Measurements from ENCODE around the gene PDSS2.

PDSS2 gene

DNA sequence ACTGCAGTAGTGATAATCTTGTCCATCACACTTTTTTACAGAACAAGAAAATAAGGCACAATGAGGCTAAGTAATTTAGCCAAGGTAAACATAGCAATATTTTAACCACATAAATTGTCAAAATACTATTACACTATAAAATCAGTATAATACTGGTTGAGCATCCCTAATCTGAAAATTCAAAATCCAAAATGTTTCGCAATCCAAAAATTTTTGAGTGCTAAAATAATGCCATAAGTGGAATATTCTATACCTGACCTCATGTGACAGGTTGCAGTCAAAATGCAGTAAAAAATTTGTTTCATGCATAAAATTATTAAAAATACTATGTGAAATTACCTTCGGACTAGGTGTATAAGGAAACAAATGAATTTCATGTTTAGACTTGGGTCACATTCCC, 101.5 kb downstream of the PDSS2 start:
- DNase-seq: no peak

DNA sequence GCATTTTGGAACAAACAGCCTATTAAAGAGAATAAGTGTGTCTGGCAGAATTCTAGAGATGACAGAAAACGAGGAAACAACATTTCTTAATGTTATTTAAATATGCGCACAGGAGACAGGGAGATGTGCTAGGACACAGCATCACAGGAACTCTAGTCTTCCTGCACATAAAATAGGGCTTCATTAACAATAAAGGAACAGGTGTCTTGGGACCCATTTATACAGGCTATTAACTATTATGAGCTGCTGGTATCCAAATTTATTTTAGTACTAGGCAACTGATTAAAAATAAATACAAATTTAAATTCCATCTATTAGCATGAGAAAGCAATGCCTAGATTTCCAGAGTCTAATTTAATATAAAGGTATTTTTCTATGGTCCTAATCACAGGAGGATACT, 102.3 kb downstream of the PDSS2 start:
- no peak for DNase-seq

DNA sequence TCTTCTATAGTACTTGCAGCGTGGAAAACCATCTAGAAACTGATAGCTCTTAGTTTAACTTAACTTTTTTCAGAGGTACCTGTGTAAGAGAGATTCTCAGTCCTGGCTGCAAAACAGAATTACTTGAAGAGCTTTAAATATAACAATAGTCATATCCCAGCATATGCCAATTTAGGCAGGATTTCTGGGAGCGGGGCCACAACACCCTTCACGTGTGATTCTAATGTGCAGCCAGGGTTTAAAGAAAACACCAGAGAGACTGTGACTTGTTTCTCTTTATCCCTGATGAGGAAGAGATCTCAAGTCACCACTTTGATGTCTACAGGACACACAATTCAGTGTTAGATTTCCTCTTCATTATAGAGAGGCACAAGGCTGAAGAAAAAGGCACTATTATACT, 103.7 kb downstream of the PDSS2 start:
- DNase-seq: peak; percentile 18

DNA sequence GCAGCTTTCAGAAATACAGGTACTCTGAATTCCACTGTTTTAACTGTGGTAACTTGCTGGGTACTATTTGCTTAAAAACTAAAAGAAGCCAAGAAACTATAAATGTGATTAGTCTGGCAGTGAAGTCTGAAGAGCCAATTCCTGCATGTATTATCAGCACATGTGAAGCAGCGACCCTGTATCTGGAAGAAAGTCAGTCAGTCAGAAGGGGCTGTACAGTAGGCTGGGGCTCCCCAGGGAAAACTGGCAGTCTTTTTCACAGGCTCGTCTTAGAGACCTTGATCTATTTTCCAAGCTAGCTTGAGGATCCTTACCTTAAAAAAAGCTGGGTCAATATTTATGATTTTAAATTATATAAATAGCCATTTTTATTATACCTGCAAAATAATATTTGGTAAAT, 104.9 kb downstream of the PDSS2 start:
- no peak for DNase-seq

DNA sequence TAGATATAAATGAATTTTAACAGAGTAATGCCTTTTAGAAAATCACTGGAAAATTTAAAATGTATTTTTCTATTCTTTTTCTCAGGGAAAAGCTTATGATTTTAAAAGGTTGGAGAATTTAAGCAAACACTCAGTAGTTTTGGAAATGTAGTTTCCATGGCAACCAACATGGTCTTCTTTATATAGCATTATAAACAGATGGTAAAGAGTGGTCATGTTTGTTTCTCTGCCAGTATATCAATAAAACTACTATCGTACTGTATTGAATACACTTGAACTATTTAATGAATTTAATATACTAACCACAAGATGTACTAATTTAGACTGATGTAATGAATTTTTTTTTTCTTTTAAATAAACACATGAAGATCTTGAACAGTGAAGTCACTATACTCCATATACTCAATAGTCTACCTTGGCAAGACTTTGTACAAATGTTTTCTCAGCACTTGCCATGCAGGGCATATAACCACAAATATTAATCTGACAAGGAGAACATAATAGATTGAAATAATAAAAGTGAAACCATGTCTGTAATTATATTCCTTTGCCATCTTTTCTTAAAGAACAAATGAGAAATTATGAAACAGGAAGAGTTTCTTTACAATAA, 105.5 kb downstream of the PDSS2 start:
- no peak for DNase-seq

DNA sequence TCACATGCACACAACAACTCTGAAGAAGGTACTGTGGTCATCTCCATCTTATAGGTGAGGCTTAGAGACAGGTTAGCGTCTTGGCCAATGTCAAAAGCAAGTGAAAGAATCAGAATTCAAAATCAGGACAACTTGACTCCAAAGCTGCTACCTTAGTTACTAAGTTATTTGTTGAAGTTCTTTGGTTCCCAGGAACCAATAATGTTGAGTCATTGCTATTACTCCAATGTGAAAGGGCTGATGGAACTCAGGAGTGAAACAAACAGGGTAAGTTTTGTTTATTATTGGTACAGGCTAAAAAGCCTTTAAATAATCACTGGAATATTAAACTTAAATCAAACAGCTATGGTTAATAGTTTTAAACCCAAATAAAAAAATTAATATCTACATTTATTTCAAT, 111.1 kb downstream of the PDSS2 start:
- DNase-seq: no peak

DNA sequence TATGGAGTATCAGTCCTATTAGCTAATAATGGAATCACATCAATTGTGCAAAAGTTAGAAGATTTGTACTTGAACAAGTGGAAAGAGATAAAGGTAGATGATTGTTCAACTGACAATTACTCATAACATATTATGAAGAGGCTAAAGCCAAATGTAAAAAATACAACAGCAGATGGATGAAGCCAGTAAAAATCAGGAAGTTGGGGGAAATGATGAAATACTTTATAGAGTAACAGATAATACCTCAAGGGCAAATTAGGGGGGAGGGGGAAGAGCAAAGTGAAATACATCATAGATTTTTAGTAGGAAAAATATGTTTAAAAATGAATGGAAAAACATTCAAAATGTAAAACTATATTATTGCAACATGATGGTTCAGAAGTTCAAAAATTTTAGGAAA, 114.0 kb downstream of the PDSS2 start:
- DNase-seq: no peak

DNA sequence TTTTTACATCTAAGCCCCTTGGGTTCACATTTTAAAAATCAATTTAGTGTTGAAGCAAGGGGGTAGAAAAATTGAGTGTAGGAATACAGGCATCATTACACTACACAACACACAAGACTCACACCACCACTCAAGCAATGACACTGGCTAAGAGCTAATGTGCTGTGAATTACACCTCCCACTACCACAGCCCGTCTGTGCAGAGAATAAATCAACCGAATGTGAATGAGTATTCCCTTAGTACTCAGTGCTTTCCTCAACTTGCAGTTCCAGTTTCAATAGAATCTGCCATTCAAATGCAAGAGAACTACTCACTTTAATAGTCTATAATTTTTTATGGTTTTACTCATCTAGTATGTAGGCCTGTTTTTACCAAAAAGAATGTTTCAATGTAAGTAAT, 114.4 kb downstream of the PDSS2 start:
- DNase-seq: no peak

DNA sequence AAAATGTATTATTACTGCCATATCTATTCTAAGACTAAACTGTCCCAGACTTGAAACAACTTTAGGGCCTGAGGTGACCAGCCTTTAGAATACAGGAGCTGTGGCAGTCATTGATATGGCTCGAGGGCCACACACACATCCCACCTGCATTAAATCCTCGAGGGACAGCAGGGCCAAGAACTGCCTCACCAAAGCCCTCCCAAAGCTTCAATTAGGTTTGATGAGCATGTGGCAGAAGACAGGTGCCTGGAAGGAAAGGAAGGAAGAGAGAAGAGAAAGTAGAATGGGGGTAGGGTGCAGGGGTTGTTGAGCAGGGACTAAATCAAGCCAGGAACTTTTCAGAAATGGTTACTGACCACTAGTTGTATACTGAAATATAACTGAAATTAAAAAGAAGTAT, 115.0 kb downstream of the PDSS2 start:
- no peak for DNase-seq

DNA sequence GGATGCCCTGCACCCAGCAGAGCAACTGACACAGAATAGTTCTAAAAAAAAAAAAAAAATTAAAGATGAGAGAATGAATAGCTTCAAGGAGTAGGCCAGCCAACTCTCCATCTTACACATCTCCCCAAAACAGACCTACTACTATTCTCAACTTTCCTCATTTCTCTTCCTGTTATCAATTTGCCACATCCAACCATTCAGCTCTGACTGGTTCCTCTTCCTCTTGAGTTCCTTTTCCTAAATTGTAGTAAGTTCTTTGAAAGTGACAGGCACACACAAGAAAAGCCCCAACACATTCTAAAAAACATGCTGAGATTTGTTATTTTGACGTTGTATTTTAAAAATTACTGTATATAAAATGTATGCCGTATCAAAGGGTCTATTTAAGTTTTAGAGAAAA, 117.2 kb downstream of the PDSS2 start:
- DNase-seq: no peak

DNA sequence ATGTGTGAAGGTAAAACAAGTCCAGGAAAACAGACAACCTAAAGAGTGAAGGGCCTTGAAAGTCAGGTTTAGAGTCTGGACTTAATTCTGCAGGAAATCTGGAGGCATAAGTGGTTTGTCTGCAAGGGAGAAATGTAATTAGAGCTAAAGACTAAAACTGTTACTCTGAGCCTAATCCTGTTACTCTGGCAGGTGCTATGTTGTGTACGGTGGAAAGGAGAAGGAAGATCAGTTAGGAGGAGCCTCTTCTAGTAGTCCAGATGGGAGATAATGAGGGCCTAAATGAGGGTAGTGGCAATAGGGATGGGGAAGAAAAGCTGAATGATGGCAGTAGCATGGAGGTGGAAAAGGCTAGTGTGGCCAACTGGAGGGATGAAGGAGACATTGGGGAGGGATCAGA, 118.5 kb downstream of the PDSS2 start:
- no peak for DNase-seq

DNA sequence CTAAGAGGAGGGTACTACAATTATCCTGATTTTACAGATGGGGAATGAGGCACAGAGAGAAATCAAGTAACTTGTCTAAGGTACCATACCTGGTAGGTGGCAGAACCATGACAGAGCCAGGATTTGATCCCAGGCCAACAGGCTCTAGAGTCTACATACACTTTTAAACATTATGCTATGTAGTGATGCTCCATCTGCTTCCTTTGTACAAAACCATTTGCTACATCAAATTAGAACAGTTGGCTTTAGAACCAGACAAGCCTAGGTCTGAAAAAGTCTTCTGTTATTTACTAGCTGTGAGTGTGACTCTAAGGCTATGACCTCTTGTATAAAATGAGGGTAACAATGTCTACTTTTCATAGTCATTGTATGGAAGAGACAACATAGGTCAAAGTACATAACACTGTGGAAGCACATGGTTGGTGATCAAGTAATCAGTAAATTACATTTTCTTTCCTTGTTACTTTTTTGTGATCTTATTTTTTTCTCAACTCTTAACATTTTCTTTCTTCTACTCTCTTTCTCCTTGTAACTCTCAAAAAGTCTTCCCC, 122.1 kb downstream of the PDSS2 start:
- no peak for DNase-seq

DNA sequence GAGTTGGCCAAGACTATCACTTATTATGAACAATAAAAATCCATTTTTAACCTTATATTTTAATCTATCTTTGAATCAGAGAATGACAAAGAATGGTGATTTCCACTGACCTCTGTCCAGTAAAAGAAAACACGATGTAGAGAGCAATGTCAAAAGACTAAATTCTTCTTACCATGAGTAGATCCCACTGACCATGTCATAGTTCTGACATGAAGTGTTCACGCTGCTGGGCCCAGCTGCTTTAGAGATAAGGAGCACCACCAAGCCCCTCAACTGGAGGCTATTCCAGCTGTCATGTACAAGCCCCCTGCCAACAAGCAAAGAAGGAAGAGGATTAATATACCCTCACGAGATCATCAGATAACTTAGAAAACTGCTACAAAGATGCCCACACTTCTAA, 125.3 kb downstream of the PDSS2 start:
- DNase-seq: no peak

DNA sequence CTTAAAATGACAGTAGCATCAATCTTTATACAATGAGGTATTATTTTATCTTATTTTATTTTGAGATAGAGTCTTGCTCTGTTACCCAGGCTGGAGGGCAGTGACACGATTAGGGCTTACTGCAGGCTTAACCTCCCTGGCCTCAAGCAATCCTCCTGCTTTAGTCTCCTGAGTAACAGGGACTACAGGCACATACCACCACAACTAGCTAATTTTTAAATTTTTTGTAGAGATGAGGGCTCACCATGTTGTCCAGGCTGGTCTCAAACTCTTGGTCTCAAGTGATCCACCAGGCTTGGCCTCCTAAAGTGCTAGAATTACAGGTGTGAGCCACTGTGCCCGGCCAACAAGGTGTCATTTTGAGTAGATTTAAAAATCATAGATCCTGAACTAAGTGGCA, 125.9 kb downstream of the PDSS2 start:
- DNase-seq: no peak

DNA sequence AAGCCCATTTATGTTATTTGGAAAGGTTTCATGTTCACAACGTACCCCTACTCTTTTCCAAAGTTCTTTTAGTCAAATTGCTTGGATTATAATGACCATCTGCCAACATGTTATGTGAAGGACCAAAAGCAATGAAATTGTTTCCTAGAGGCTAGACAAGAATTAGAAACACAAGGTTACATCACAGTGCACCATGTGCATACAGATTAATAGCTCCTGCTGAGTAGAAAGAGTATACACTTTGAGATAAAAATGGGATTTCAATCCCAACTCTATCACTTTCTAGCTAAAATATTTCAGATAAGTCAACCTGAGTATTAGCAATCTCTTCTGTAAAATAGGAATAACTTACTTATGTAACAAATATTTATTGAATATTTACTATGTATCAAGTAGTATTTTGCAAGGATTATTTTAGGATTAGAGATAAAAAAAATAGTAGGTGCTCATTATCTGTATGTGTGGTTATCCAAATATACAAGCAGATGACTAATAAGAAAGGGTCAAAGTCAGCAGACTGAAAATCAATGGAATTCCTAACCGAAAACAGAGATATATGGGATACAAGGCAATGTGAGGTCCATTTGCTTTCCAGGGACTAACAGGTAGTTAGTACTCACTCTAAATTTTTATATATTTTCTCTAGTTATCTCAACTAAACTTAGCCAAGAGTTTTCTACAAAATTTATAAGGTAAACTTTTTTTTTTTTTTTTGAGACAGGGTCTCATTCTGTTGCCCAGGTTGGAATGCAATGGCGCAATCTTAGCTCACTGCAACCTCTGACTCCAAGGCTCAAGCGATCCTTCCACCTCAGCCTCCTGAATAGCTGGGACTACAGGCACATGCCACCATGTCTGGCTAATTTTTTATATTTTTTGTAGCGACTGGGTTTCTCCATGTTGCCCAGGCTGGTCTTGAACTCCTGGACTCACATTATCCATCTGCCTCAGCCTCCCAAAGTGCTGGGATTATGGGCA, 127.7 kb downstream of the PDSS2 start:
- DNase-seq: no peak

DNA sequence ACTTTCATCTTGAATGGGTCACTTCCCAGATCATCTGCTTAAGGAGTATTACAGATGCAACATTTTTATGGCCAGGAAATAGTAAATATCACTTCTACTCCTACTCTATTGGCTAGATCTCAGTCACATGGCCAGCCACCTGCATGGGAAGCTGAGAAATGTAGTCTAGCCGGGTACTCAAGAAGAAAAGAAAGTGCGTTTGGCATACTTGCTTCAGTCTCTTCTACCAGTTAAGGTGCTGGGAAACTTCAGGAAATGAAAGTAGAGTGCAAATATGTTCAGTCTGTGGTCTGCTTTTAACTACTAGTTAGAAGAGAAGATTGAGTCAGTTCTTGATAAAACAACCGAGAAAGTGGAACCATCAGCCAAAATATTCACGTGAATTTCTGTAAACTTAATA, 129.2 kb downstream of the PDSS2 start:
- no peak for DNase-seq

DNA sequence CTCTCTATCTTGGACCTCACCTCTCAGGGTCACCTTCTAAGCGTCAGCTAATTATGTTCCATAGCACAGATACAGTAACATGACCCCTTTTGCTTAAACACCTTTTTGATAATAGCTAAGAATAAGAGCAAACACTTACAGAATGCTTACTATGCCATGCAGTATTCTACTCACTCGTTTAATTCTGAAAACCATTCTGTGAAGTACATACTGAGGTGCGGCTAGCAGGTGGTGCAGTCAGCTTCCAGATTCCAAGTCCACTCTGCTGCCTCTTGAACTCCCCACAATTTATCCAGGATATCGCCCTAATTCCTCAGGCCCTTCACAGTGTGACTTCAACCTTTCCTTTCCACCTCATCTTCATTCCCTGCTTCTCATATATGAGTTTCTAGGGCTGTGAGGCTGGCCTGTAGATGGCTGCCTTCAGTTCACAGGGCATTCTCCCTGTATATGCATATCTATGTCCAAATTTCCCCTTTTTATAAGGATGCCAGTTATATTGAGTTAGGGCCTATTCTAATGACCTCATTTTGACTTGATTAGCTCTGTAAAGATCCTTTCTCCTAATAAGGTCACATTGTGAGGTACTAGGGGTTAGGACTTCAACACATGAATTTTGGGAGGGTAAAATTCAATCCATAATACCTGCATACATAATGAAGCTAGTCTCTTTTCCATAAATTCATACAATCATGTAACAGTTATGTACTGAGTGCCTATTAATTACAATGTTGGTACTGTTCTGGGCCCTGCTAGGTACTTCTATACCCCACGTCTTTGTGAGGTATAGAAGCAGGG, 130.1 kb downstream of the PDSS2 start:
- no peak for DNase-seq

DNA sequence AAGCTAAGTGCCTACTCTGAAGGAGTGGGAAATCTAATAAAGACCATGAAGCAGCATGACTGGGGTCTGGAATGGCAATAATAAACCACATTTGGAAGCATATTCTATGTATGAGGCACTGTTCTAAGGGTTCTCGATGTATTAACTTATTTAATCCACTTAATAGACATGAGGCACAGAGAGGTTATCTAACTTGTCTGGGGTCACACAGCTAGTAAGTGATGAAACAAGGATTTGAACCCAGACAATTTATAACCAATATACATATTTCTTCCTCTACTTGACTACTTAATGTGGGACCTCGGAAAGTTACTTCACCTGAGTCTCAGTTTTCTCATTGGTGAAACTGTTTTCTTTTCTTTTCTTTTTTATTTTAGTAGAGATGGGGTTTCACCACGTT, 131.3 kb downstream of the PDSS2 start:
- DNase-seq: no peak

DNA sequence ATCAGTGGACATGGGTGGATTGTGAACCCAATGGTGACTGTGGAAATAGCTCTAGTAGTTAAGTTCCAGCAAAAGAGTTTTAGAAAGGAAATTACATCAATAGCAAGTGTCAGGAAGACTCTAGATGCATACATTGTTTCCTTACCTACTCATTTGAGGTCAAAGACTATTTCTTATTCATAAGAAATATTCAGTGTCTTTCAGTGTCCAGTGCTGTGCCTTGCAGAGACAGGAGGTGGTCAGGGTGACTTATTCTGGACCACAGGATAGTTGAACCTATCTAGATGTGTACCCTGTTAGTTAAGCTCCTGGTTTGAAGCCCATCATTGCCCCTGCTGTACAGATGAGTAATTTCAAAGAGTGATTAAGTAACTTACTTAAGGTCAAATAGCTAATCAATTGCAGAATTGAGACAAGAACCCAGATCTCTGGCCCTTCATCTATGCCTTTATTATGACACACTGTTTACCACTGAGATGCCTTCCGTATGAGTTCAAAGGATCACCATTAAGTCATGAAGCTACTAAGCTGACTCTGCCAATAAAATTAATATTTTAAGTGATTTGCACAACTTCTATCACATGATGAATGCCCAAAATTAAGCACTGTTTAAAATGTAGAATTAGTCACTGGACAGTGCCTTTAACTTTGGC, 136.1 kb downstream of the PDSS2 start:
- DNase-seq: no peak

DNA sequence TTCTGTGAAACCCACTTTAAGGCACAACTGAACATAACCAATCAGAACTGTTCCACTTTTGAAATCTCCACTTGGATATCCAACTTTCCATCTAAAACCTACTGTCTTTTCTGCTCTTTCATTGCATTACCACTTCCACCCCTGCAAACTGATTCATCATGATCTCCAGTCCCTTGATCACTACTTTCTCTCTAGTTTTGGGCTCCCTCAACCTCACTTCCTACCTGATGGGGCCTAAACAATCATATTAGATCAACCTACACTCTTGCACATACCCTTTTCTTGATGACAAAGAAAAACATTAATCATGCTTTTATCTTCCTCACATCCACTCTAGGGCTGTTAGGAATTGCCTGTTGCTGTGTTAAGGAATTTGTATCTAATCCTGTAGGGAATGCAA, 137.6 kb downstream of the PDSS2 start:
- DNase-seq: no peak

DNA sequence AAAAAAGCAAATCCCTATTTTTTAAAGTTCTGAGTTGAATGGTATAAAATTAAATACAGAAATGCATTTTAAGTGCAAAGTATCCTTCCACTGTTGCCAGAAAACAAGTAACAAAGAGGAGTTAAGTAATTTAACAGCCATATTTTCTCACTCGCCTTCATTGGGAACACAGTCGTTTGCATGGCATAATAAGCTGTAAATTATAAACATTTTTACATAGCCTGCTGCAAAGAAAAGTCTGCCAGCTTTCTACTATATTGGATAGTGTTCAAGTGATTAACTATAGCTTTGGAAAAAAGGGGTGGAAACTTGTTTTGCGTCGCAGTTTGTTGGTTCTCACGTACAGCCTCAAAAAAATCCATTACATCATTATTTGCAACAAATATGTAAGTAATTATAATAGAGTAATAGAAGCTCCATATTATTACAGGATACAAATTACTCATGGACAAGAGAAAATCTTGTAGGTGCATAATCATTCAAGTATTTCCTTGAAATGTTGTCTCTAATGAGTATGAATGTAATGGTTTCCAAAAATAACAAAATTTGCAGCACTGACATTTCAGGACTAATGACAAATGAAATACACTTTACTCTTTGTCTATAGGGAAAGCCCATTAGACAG, 139.3 kb downstream of the PDSS2 start:
- no peak for DNase-seq

DNA sequence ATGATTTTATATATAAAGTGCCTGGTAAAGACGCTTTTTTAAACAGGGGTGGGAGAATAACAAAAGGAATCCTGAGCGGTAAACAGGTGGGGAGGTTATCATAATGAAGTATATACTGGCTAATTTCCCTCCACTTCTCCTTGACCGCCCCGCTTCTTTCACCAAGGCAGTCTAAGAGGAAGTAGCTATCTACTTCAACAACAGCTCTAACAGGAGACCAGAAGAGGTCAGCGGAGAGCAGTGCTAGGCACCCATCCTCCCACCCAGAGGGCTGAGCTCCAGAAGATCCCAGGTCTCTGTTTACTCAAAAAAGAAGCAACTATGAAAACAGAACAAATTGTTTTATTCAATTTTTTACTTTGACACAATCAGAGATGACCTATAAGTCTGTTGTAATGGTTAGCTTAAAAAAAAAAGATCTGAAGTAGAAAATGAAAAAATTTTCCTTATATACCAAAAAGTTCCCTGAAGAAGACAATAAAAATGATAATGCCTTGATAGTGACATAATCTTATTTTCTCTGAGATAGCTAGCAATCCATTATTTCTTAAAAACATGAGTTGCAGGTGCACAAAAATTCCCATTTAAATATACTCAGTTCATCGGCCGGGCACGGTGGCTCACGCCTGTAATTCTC, 141.1 kb downstream of the PDSS2 start:
- peak; percentile 68 for DNase-seq
